ENCODE data around the gene USP2. TPM values are rescaled to one million over a fixed set of nuclear protein-coding genes. Genes with fewer than 3 reads are reported as not detected.

USP2 gene
- polyA plus RNA-seq, 1 experiment = 0.27 TPM

DNA sequence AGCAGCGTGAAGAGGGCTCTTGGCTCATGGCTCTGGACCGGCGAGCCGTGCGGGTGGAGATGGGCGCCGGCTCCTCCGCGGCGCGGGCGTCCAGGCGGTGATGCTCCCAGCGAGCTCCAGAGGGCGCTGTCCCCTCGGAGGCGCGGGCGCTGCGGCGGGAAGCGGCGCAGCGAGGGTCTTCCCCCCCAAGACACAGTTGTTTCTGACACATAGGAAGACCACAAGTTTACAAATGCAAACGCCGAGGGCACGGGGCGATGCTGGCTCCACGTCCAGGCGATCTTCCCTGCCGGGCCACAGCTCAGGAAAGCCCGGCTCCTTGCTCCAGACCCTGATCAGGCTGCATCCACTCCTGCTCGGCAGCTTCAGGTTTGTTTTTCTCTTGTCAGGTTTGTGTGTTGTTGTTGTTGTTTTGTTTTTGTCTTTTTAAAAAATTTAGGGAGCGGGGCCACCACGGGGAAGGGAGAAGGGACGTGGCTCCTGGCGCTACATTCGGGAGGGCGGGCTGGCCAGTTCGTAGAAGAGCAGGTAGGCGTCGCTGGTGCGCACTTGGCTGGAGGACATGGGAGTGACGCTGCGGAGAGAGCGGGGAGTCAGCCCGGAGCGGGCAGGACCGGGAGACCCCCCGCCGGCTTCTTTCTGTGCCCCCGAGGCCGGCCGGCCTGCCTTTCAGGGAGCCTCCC lies 25.0 kb downstream of the USP2 start:
- no peaks in the 10 kb centered on the region for H3K36me3 ChIP-seq (ENCODE audit: control insufficient read depth, insufficient read depth, low read length)
- CTCF ChIA-PET = interaction anchor here (0.6 to 4.7 kb wide), 34 partner anchors 8 to 752 kb away, joined by 3 to 349 read pairs (median 4); partner anchors contain the start of genes C1QTNF5, MCAM, MFRP and NECTIN1
- DNase-seq (ENCODE audit: low read depth) = no peak
- H3K4me3 ChIP-seq (ENCODE audit: low read depth, low read length) = peak overlapping the region; percentile 53
- TF ChIP-seq, protein P1, sequence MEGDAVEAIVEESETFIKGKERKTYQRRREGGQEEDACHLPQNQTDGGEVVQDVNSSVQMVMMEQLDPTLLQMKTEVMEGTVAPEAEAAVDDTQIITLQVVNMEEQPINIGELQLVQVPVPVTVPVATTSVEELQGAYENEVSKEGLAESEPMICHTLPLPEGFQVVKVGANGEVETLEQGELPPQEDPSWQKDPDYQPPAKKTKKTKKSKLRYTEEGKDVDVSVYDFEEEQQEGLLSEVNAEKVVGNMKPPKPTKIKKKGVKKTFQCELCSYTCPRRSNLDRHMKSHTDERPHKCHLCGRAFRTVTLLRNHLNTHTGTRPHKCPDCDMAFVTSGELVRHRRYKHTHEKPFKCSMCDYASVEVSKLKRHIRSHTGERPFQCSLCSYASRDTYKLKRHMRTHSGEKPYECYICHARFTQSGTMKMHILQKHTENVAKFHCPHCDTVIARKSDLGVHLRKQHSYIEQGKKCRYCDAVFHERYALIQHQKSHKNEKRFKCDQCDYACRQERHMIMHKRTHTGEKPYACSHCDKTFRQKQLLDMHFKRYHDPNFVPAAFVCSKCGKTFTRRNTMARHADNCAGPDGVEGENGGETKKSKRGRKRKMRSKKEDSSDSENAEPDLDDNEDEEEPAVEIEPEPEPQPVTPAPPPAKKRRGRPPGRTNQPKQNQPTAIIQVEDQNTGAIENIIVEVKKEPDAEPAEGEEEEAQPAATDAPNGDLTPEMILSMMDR (IDR thresholded peaks at IDR 0.05; ENCODE audit: insufficient read depth, low read depth, low read length) = peak; percentile 75
- H3K27me3 ChIP-seq (ENCODE audit: control insufficient read depth, insufficient read depth, low read length) = peaks cover 4% of the 10 kb centered on the region; the same call in 1 of the 2 replicates
- POLR2A ChIA-PET = interaction anchor here (0.5 to 0.7 kb wide), 2 partner anchors 151 to 290 kb away, joined by 4 to 12 read pairs; no protein-coding TSS in a partner anchor

DNA sequence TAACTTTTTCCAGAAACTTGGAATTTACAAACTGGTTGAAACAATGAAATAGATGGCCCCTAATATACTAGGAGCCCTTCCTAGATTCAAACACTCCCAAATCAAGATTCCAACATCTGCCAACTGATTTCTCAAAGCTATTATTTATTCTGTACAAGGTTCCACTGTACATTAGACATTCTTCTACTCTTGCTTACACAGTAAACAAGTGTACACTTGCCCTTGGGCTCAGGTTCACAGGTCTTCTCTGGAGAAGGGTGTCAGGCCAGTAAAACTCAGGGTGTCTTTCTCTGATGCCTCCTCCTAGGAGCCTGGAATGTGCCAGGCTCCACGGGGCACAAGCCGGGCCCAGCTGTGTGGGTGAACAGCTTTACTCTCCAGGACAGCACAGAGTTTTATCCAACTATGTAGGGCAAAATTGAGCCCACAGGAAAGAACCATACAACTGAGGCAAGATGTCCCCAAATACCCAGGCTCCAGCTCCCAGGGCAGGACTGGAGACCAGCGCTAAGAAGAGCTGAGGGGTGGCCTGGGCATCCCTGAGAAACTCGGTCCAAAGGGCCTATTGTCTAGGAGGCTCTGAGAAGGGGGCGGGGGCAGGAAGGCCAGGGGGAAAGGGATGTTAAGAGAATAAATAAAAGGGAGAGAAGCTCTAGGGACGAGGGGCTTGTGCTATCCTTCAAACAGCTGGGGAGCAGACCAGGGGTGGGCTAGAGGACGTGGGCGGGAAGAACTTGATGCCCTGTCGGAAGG lies 26.2 kb downstream of the USP2 start:
- POLR2A ChIA-PET = interaction anchor here (0.7 kb wide), 1 partner anchor 289 kb away, joined by 4 read pairs; no protein-coding TSS in a partner anchor

DNA sequence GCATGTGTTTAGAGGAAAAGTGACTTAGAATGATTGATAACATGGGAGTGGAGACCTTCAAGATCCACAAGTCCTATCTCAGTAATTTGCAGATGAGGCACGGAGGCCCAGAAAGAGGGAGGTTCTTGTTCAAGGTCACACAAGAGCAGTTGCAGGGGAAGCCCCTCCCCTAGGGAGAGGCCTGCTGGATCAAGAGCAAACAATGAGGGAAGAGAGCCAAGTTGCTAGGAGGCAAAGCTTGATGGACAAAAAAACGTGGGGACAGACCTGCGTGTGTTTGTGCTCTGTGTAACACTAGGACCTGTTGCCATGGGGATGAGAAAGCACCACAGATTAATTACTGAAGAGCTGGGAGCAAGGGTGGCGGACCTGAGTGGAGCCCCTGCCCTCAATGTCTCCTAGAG lies 28.6 kb downstream of the USP2 start:
- Histone ChIP-seq H3K36me3 (ENCODE audit: control insufficient read depth, insufficient read depth, low read length) (no peaks in the 10 kb centered on the region), H3K27me3 (ENCODE audit: control insufficient read depth, insufficient read depth, low read length) (peaks cover 11% of the 10 kb centered on the region), H3K4me3 (ENCODE audit: low read depth, low read length) (no peak overlapping the region)
- DNase-seq (ENCODE audit: low read depth) = no peak
- TF ChIP-seq, protein P1 (IDR thresholded peaks at IDR 0.05; ENCODE audit: insufficient read depth, low read depth, low read length) = no peak
- ChIA-PET POLR2A (no interaction called here), CTCF (interaction anchor here (0.7 to 5.6 kb wide), 9 partner anchors 9 to 128 kb away, joined by 3 to 36 read pairs (median 4); partner anchors contain the start of gene C1QTNF5)

More for the DNA sequence above, 26.2 kb downstream of the USP2 start:
- H3K27me3 ChIP-seq (ENCODE audit: control insufficient read depth, insufficient read depth, low read length) = peaks cover 8% of the 10 kb centered on the region; the same call in 1 of the 2 replicates
- CTCF ChIA-PET = interaction anchor here (0.9 to 4.7 kb wide), 14 partner anchors 10 to 374 kb away, joined by 3 to 349 read pairs (median 6); partner anchors contain the start of genes C1QTNF5, MCAM, MFRP and NECTIN1
- TF ChIP-seq, protein P1 (IDR thresholded peaks at IDR 0.05; ENCODE audit: insufficient read depth, low read depth, low read length) = no peak
- H3K4me3 ChIP-seq (ENCODE audit: low read depth, low read length) = no peak overlapping the region
- no peaks in the 10 kb centered on the region for H3K36me3 ChIP-seq (ENCODE audit: control insufficient read depth, insufficient read depth, low read length)
- DNase-seq (ENCODE audit: low read depth) = no peak

DNA sequence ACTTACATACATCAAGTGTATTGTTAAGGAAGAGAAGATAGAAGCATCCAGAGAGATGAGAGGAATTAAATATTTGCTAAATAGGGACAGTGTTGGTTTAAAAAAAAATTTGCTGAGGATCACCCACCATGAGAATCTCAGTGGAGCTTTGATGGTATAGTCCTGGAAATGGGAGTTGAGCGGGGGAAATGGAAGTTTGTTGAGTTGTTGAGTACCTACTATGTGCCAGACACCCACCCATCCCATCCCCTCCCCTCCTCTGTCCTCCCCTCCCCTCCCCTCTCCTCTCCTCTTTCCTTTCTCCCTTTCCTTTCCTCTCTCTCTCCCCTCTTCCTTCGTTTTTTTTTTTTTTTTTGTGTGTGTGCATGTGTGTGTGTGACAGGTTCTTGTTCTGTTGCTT lies 30.3 kb downstream of the USP2 start:
- ChIA-PET CTCF (interaction anchor here (1.4 to 5.6 kb wide), 2 partner anchors 12 to 119 kb away, joined by 3 to 36 read pairs; partner anchors contain the start of gene C1QTNF5), POLR2A (no interaction called here)
- H3K27me3 ChIP-seq (ENCODE audit: control insufficient read depth, insufficient read depth, low read length) = peaks cover 18% of the 10 kb centered on the region
- no peak overlapping the region for H3K4me3 ChIP-seq (ENCODE audit: low read depth, low read length)
- H3K36me3 ChIP-seq (ENCODE audit: control insufficient read depth, insufficient read depth, low read length) = no peaks in the 10 kb centered on the region
- TF ChIP-seq, protein P1 (IDR thresholded peaks at IDR 0.05; ENCODE audit: insufficient read depth, low read depth, low read length) = no peak
- DNase-seq (ENCODE audit: low read depth) = no peak

DNA sequence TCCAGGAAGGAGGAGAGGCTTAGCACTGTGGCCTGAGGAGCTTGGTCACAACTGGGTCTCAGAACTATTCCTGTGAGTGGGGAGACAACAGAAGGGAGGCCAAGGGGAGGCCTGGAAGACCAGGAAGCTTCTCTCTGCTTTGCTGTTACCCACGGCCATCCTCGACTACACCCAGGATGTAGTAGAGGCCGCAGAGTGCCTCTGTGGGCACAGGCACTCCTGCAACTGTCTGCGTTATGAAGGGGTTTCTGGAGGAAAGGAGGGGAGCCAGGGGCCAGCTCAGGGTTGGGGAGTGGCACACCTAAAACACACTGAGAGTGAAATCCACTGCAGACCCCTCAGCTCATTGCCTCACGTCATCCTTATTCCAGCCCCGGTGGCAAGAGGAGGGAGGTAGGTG lies 31.2 kb downstream of the USP2 start:
- Histone ChIP-seq H3K27me3 (ENCODE audit: control insufficient read depth, insufficient read depth, low read length) (peaks cover 18% of the 10 kb centered on the region), H3K36me3 (ENCODE audit: control insufficient read depth, insufficient read depth, low read length) (no peaks in the 10 kb centered on the region), H3K4me3 (ENCODE audit: low read depth, low read length) (no peak overlapping the region)
- TF ChIP-seq, protein P1 (IDR thresholded peaks at IDR 0.05; ENCODE audit: insufficient read depth, low read depth, low read length) = no peak
- ChIA-PET CTCF (interaction anchor here (1.3 to 5.6 kb wide), 3 partner anchors 11 to 120 kb away, joined by 3 to 36 read pairs (median 3); partner anchors contain the start of gene C1QTNF5), POLR2A (no interaction called here)
- DNase-seq (ENCODE audit: low read depth) = no peak

Measured in BJ (cell line).